ENCODE data around the gene RPSA.

- no peak for TF ChIP-seq GATA2 (IDR thresholded peaks at IDR 0.05; ENCODE audit: low read depth, low read length)
- no peak for TF ChIP-seq GATA3 (IDR thresholded peaks at IDR 0.05; ENCODE audit: low read depth, low read length)
These were observed 49.6 kb downstream of the RPSA start for GRCh38 chr3:39456159-39456558.

Data from SH-SY5Y (cell line).